Ovary (tissue), 3 donors: ENCODE measurements around the gene PRDX4.

Experiments used
- CTCF ChIP-seq, 3 donors: fragments of 450-650 bp in 2 of 3; fragments of 200-600 bp in 1 of 3; IDR thresholded peaks; one replicate each; pipeline versions ENCODE4 v1.5.1 to v1.8.0; 2016 to 2022; ENCODE audit warnings: antibody characterized with exemption in 3 of 3, mild to moderate bottlenecking in 1 of 3
- EP300 ChIP-seq: sonication (generic); formaldehyde crosslinking; IDR thresholded peaks from one replicate; pipeline ENCODE4 v1.6.1; 2017; ENCODE audit warnings: antibody characterized with exemption
- POLR2A ChIP-seq: fragments of 450-650 bp; IDR thresholded peaks from one replicate; pipeline ENCODE4 v1.6.1; 2017; ENCODE audit warnings: antibody characterized with exemption, mild to moderate bottlenecking, moderate library complexity
- donor health status: DM: no; HTN: no; CAD: no.

- TF ChIP-seq POLR2A (no peak), CTCF (IDR thresholded peaks at IDR 0.05) (no peak), EP300 (no peak)
These were observed 61.9 kb downstream of the PRDX4 start for GRCh38 chrX:23729214-23729613.
